PC-3 (cell line): ENCODE data around the gene IGSF3. TPM values are rescaled to one million over a fixed set of nuclear protein-coding genes. Genes with fewer than 3 reads are reported as not detected.

Experiments used
- ATAC-seq: fragments of 200-7000 bp; cut with Tn5 transposase; 2 replicates; pipeline ENCODE4 v1.9.1; 2020; ENCODE audit warnings: mild to moderate bottlenecking, moderate library complexity
- BruUV-seq: library from RNA; stranded (reverse); fragments of 400-500 nt; replicated peaks from 2 replicates; lab custom pipeline; 2021; lab: Mats Ljungman, UMichigan
- CTCF ChIA-PET: fragments of 300-600 bp; sonication (Branson Sonifier 250); formaldehyde crosslinking; loops from one replicate; lab custom pipeline; 2022; ENCODE audit warnings: antibody characterized with exemption; lab: Charles Lee
- POLR2A ChIA-PET: fragments of 300-600 bp; sonication (Branson Sonifier 250); formaldehyde crosslinking; loops from one replicate; lab custom pipeline; 2022; ENCODE audit warnings: antibody characterized with exemption; ENCODE audit not compliant: unreplicated experiment; lab: Charles Lee
- DNase-seq: peaks from one replicate; pipeline ENCODE4 v3.0.0-alpha.2; 2015
- H2AFZ ChIP-seq: fragments of 300-600 bp; sonication (generic); 2 replicates; pipeline ENCODE4 v1.6.0; 2016; ENCODE audit warnings: antibody characterized with exemption, low read length
- H3F3A ChIP-seq: fragments of 300-600 bp; sonication (generic); one replicate; pipeline ENCODE4 v1.6.0; 2017; ENCODE audit warnings: antibody characterized with exemption, low read length, control low read depth, mild to moderate bottlenecking; ENCODE audit not compliant: unreplicated experiment
- H3K27ac ChIP-seq: fragments of 300-600 bp; sonication (generic); 2 replicates; pipeline ENCODE4 v1.5.1; 2016; ENCODE audit warnings: mild to moderate bottlenecking, low read length
- H3K27me3 ChIP-seq: fragments of 300-600 bp; sonication (generic); 2 replicates; pipeline ENCODE4 v1.6.1; 2016; ENCODE audit warnings: low read length, mixed read lengths
- H3K36me3 ChIP-seq: fragments of 300-600 bp; sonication (generic); 2 replicates; pipeline ENCODE4 v1.6.1; 2016; ENCODE audit warnings: low read depth, mixed run types, low read length, mixed read lengths
- H3K4me1 ChIP-seq: fragments of 300-600 bp; sonication (generic); 2 replicates; pipeline ENCODE4 v1.5.1; 2016; ENCODE audit warnings: low read length; ENCODE audit not compliant: insufficient read depth
- H3K4me2 ChIP-seq: fragments of 300-600 bp; sonication (generic); 2 replicates; pipeline ENCODE4 v1.6.0; 2016; ENCODE audit warnings: low read length
- H3K4me3 ChIP-seq: fragments of 300-600 bp; sonication (generic); 2 replicates; pipeline ENCODE4 v1.5.1; 2016; ENCODE audit warnings: mild to moderate bottlenecking, low read length, mixed read lengths
- H3K79me2 ChIP-seq: fragments of 300-600 bp; sonication (generic); 2 replicates; pipeline ENCODE4 v1.6.1; 2017; ENCODE audit warnings: low read length, mixed read lengths
- H3K9ac ChIP-seq: fragments of 300-600 bp; sonication (generic); 2 replicates; pipeline ENCODE4 v1.6.0; 2016; ENCODE audit warnings: mild to moderate bottlenecking, low read length
- H3K9me2 ChIP-seq: fragments of 300-600 bp; sonication (generic); replicated peaks from 2 replicates; pipeline ENCODE4 v1.6.1; 2016; ENCODE audit warnings: mixed run types, low read length, mixed read lengths
- H3K9me3 ChIP-seq: fragments of 300-600 bp; sonication (generic); 2 replicates; pipeline ENCODE4 v1.6.1; 2016; ENCODE audit warnings: low read length, mixed read lengths
- H4K20me1 ChIP-seq: fragments of 300-600 bp; sonication (generic); 2 replicates; pipeline ENCODE4 v1.6.1; 2016; ENCODE audit warnings: low read length, mixed read lengths
- CTCF ChIP-seq: fragments of 300-600 bp; sonication (generic); conservative IDR thresholded peaks from 2 replicates; pipeline ENCODE4 v1.5.1; 2017; ENCODE audit warnings: antibody characterized with exemption, low read depth, mild to moderate bottlenecking, low read length
- EZH2 ChIP-seq: fragments of 300-600 bp; sonication (generic); IDR thresholded peaks from one replicate; pipeline ENCODE4 v1.6.1; 2017; ENCODE audit warnings: antibody characterized with exemption, mild to moderate bottlenecking, low read length; ENCODE audit not compliant: unreplicated experiment
- EZH2phosphoT487 ChIP-seq: fragments of 300-600 bp; sonication (generic); IDR thresholded peaks from 2 replicates; pipeline ENCODE4 v1.6.1; 2018; ENCODE audit warnings: mild to moderate bottlenecking, antibody characterized with exemption, low read length, borderline replicate concordance
- intact Hi-C: fragments of 100-400 bp; cut with micrococcal nuclease; formaldehyde crosslinking; loops from 2 replicates; pipeline ENCODE4 v1.9.0; 2023
- total RNA-seq: library from RNA; depleted of rRNA; stranded (reverse); fragments of >200 nt; gene quantifications from 2 replicates; pipeline ENCODE4 v1.2.3, GENCODE V29; 2014

IGSF3 gene
- total RNA-seq, 1 experiment from 2014 or later: 15.5 TPM

- Histone ChIP-seq H3K4me2 (peak overlapping the region; percentile 91), H3K9ac (peak overlapping the region; percentile 50), H3K9me2 (no peaks in the 10 kb centered on the region), H3K27ac (no peak overlapping the region), H3K27me3 (no peaks in the 10 kb centered on the region), H3K79me2 (no peaks in the 10 kb centered on the region), H3K36me3 (no peaks in the 10 kb centered on the region), H3K4me1 (peaks cover 15% of the 10 kb centered on the region; the same call in 1 of the 2 replicates), H3K9me3 (no peaks in the 10 kb centered on the region), H2AFZ (peak overlapping the region; percentile 90), H3F3A (no peaks in the 10 kb centered on the region), H3K4me3 (peak overlapping the region; percentile 85), H4K20me1 (no peaks in the 10 kb centered on the region)
- no TSS peak for BruUV-seq
- ATAC-seq: peak; percentile 9; the same call in 1 of the 2 replicates
- DNase-seq: peak; percentile 17
- POLR2A ChIA-PET: no interaction called here
- CTCF ChIA-PET: no interaction called here
- intact Hi-C loops: no loop called here
- TF ChIP-seq EZH2: no peak
- no peak for TF ChIP-seq CTCF
- no peak for TF ChIP-seq EZH2phosphoT487
Measured at GRCh38 chr1:116666187-116667077, 1.1 kb downstream of the IGSF3 start.

- BruUV-seq: no TSS peak
- no peaks in the 10 kb centered on the region for H3K9me3 ChIP-seq
- no peak overlapping the region for H3K27ac ChIP-seq
- no peaks in the 10 kb centered on the region for H3K79me2 ChIP-seq
- TF ChIP-seq EZH2 (no peak), EZH2phosphoT487 (no peak), CTCF (no peak)
- H3K9me2 ChIP-seq: no peaks in the 10 kb centered on the region
- POLR2A ChIA-PET: no interaction called here
- H3K9ac ChIP-seq: no peak overlapping the region
- no peaks in the 10 kb centered on the region for H4K20me1 ChIP-seq
- ATAC-seq (no peak), DNase-seq (no peak)
- H3K4me3 ChIP-seq: no peak overlapping the region
- H2AFZ ChIP-seq: no peak overlapping the region
- no peaks in the 10 kb centered on the region for H3F3A ChIP-seq
- no peaks in the 10 kb centered on the region for H3K36me3 ChIP-seq
- intact Hi-C loops: no loop called here
- no peaks in the 10 kb centered on the region for H3K27me3 ChIP-seq
- CTCF ChIA-PET: no interaction called here
- 0 out of 2 replicates have a peak overlapping the region, but pooled peaks have one; percentile 91 for H3K4me2 ChIP-seq
- peaks cover 15% of the 10 kb centered on the region; the same call in 1 of the 2 replicates for H3K4me1 ChIP-seq
Measured at GRCh38 chr1:116664978-116665371, 2.6 kb downstream of the IGSF3 start.
